ENCODE measurements around the gene TERB1. TPM values are rescaled to one million over a fixed set of nuclear protein-coding genes. Genes with fewer than 3 reads are reported as not detected.

The TERB1 gene
- total RNA-seq, 1 donor from 2014 or later: 0.41 TPM

DNA sequence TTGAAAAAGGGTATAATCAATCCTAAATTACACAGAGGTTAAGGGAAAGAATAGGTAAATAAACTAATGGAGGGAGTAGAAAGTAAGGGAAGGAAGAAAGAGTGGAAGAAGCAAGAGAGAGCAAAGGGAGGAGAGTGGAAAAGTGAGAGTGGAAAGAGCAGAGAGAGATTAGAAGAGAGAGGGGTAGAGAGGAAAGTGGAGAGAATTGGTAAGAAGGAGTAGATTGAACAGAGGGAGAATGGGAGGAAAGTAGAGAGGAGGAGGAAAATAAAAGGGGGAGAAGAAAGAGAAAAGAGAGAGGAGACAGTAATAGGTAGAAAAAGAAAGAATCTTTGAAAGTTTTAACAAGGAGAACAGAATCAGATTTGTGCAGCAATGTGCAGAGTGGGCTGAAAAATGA lies 24.9 kb downstream of the TERB1 start:
- Mint-ChIP-seq H3K4me1 (ENCODE audit: unreplicated experiment) (no peaks in the 10 kb centered on the region), H3K36me3 (no peaks in the 10 kb centered on the region)

DNA sequence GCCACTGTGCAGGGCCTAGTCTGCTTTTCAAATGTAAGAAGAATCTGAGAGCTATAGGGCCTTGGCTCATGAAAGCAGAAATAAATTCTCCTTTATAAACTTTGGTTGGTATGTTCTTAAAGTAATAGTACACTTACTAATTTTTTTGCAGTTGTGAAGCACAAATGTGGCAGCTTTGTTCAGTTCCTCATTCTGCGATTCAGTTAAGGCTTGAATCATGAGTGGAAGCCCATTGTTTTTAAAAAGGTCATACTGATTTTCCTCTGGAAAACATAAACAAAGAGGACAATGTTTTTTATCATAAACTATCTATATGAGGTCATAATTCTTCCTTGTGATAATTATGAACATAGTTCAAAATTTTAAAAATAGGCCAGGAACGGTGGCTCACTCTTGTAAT lies 26.4 kb downstream of the TERB1 start:
- Mint-ChIP-seq H3K9me3 (no peaks in the 10 kb centered on the region), H3K36me3 (no peaks in the 10 kb centered on the region), H3K27ac (no peak overlapping the region), H3K4me3 (no peak overlapping the region), H3K27me3 (no peaks in the 10 kb centered on the region), H3K4me1 (ENCODE audit: unreplicated experiment) (no peaks in the 10 kb centered on the region)
- no peak for DNase-seq (ENCODE audit: extremely low spot score, unreplicated experiment)
- TF ChIP-seq, protein P1, sequence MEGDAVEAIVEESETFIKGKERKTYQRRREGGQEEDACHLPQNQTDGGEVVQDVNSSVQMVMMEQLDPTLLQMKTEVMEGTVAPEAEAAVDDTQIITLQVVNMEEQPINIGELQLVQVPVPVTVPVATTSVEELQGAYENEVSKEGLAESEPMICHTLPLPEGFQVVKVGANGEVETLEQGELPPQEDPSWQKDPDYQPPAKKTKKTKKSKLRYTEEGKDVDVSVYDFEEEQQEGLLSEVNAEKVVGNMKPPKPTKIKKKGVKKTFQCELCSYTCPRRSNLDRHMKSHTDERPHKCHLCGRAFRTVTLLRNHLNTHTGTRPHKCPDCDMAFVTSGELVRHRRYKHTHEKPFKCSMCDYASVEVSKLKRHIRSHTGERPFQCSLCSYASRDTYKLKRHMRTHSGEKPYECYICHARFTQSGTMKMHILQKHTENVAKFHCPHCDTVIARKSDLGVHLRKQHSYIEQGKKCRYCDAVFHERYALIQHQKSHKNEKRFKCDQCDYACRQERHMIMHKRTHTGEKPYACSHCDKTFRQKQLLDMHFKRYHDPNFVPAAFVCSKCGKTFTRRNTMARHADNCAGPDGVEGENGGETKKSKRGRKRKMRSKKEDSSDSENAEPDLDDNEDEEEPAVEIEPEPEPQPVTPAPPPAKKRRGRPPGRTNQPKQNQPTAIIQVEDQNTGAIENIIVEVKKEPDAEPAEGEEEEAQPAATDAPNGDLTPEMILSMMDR (conservative IDR thresholded peaks at IDR 0.05): no peak

More for the DNA sequence above, 24.9 kb downstream of the TERB1 start:
- Mint-ChIP-seq H3K9me3 (no peaks in the 10 kb centered on the region), H3K27me3 (no peaks in the 10 kb centered on the region), H3K27ac (no peak overlapping the region), H3K4me3 (no peak overlapping the region)
- no peak for DNase-seq (ENCODE audit: extremely low spot score, unreplicated experiment)
- TF ChIP-seq, protein P1 (conservative IDR thresholded peaks at IDR 0.05): no peak

DNA sequence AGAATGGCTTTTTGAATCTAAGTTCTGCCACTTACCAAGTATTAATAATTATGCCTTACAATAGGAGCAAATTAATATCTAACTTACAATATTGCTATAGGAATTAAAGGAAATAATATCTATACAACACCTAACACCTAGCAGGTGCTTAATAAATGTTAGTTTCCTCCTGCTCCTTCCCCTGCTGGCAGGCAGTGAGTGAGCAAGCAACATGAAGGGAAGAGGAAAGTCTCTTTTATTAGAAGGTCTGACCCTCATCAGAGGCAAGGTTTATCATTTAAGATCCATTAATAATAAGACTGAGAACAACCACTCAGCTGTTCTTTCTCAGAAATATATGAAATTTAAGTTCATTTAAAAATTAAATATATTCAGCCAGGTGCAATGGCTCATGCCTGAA lies 43.3 kb downstream of the TERB1 start:
- Mint-ChIP-seq H3K27ac (no peak overlapping the region), H3K4me3 (no peak overlapping the region), H3K4me1 (ENCODE audit: unreplicated experiment) (no peaks in the 10 kb centered on the region), H3K27me3 (peaks cover 25% of the 10 kb centered on the region), H3K9me3 (no peaks in the 10 kb centered on the region), H3K36me3 (no peaks in the 10 kb centered on the region)
- DNase-seq (ENCODE audit: extremely low spot score, unreplicated experiment): no peak
- TF ChIP-seq, protein P1 (conservative IDR thresholded peaks at IDR 0.05): peak; percentile 47

DNA sequence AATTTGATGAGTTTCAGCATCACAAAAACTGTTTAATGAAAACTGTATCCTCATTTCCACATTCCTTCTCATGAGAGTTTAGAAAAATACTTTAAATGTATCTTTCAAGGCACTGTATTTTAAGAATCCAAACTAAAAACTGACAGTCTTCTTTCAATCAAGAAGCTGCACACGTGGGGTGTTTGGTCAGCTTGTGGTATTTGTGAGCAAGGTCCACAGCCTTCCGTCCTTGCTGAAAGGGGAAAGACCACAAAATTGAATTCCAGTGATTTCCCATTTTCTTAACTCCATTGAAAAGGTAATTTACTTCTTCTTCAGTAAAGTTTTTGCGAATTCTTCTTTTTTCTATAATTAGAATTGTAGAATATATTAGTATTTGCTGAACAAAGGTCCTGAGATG lies 46.6 kb downstream of the TERB1 start:
- Mint-ChIP-seq H3K27ac (no peak overlapping the region), H3K4me1 (ENCODE audit: unreplicated experiment) (peaks cover 12% of the 10 kb centered on the region), H3K36me3 (peaks cover 5% of the 10 kb centered on the region), H3K4me3 (no peak overlapping the region), H3K27me3 (peaks cover 32% of the 10 kb centered on the region), H3K9me3 (no peaks in the 10 kb centered on the region)
- TF ChIP-seq, protein P1 (conservative IDR thresholded peaks at IDR 0.05): no peak
- DNase-seq (ENCODE audit: extremely low spot score, unreplicated experiment): no peak

DNA sequence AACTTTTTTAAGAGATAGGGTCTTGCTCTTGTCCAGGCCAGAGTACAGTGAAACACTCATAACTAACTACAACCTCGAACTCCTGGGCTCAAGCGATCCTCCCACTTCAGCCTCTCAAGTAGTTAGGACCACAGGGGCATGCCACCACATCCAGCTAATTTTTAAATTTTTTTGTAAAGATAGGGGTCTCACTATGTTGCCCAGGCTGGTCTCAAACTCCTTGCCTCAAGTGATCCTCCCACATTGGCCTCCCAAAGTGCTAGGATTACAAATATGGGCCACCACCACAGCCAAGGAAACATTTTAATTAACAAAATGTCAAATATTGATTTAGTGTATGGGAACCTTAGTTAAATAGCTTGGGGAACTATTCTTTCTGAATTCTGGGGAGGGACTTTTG lies 47.2 kb downstream of the TERB1 start:
- no peak for DNase-seq (ENCODE audit: extremely low spot score, unreplicated experiment)
- no peak overlapping the region for H3K4me3 Mint-ChIP-seq
- H3K36me3 Mint-ChIP-seq: peaks cover 5% of the 10 kb centered on the region
- TF ChIP-seq, protein P1 (conservative IDR thresholded peaks at IDR 0.05): no peak
- H3K27me3 Mint-ChIP-seq: peaks cover 32% of the 10 kb centered on the region
- no peak overlapping the region for H3K27ac Mint-ChIP-seq
- H3K9me3 Mint-ChIP-seq: no peaks in the 10 kb centered on the region
- H3K4me1 Mint-ChIP-seq (ENCODE audit: unreplicated experiment): peaks cover 18% of the 10 kb centered on the region

DNA sequence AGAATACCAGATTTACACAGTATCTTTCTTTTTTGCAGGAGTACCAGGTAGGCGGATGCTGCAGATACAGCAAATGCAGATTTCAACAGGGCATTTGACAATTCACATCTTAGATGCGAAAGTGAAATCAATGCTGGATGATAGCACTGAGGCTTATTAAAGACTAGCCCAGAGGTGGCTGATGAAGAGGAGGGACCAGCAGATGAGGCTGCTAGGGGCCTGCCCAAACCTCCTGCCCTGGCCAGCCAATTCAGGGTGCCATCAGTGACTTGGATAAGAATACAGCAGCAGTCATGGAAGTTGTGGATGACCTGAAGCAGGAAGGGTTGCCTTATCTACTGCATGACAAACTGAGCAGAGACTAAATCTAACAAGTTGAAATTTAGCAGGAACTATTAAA lies 48.4 kb downstream of the TERB1 start:
- DNase-seq (ENCODE audit: extremely low spot score, unreplicated experiment): no peak
- peaks cover 9% of the 10 kb centered on the region for H3K36me3 Mint-ChIP-seq
- TF ChIP-seq, protein P1 (conservative IDR thresholded peaks at IDR 0.05): no peak
- no peak overlapping the region for H3K27ac Mint-ChIP-seq
- H3K27me3 Mint-ChIP-seq: peaks cover 29% of the 10 kb centered on the region
- no peaks in the 10 kb centered on the region for H3K9me3 Mint-ChIP-seq
- H3K4me1 Mint-ChIP-seq (ENCODE audit: unreplicated experiment): peaks cover 20% of the 10 kb centered on the region
- no peak overlapping the region for H3K4me3 Mint-ChIP-seq
